ENCODE measurements around the gene CAMK2G. TPM values are rescaled to one million over a fixed set of nuclear protein-coding genes. Genes with fewer than 3 reads are reported as not detected.

The CAMK2G gene
- total RNA-seq, 2 experiments from 2014 or later, result 29.1 to 34.8 TPM

- CTCF ChIA-PET (ENCODE audit: unreplicated experiment), result interaction anchor here (1.0 to 1.1 kb wide), 2 partner anchors 46 to 209 kb away, joined by 3 to 4 read pairs; no protein-coding TSS in a partner anchor
- Histone ChIP-seq H3K27ac (ENCODE audit: low read depth, low read length, poor library complexity, severe bottlenecking) (no peak overlapping the region), H3K4me2 (ENCODE audit: low read length) (no peak overlapping the region), H3K36me3 (ENCODE audit: insufficient read depth, low read length) (no peaks in the 10 kb centered on the region), H3K79me2 (ENCODE audit: insufficient read depth, low read depth, low read length) (no peaks in the 10 kb centered on the region), H3K4me3 (ENCODE audit: low read depth, low read length, poor library complexity, severe bottlenecking) (no peak overlapping the region), H4K20me1 (ENCODE audit: insufficient read depth, low read length) (no peaks in the 10 kb centered on the region), H3K4me1 (ENCODE audit: insufficient read depth, low read length, poor library complexity, severe bottlenecking) (peaks cover 6% of the 10 kb centered on the region), H2AFZ (ENCODE audit: low read length) (no peak overlapping the region), H3K9me2 (ENCODE audit: insufficient read depth, low read length) (no peaks in the 10 kb centered on the region), H3K9me3 (ENCODE audit: low read length) (no peaks in the 10 kb centered on the region)
- TF ChIP-seq EZH2phosphoT487 (IDR thresholded peaks at IDR 0.05; ENCODE audit: borderline replicate concordance, low read depth, low read length), result no peak
- TF ChIP-seq CTCF (conservative IDR thresholded peaks at IDR 0.05; ENCODE audit: low read length), result no peak
- intact Hi-C loops (cut with micrococcal nuclease; ENCODE audit: unreplicated experiment), result no loop called here
- POLR2A ChIA-PET, result interaction anchor here (0.6 to 1.1 kb wide), 3 partner anchors 8 to 1315 kb away, joined by 3 to 7 read pairs (median 3); no protein-coding TSS in a partner anchor
- BruUV-seq (replicated peaks), result no TSS peak
- DNase-seq (ENCODE audit: low spot score), result no peak
Observed at GRCh38 chr10:73894245-73894971, 20.1 kb upstream of the CAMK2G start.

DNA sequence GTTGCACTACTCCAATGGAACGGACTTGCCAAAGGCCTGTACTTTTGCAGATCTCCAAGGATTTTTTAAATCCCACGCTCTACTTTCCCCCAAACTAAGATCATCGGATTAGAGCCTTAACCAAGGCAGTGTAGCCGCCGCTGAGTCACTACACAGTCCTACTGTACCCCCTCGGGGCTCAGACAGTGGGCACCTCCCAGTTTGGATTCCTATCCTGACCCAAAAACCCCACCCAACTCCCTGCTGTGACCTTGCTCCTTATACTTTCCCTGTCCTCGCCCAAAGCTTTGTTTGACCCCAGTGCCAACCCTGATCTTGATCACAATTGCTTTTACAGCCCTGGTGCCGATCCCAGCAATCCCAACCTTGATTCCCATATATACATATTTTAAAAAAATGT lies 19.1 kb upstream of the CAMK2G start:
- Histone ChIP-seq H3K9me2 (ENCODE audit: insufficient read depth, low read length) (no peaks in the 10 kb centered on the region), H3K79me2 (ENCODE audit: insufficient read depth, low read depth, low read length) (no peaks in the 10 kb centered on the region), H3K4me3 (ENCODE audit: low read depth, low read length, poor library complexity, severe bottlenecking) (no peak overlapping the region), H3K9me3 (ENCODE audit: low read length) (no peaks in the 10 kb centered on the region), H3K27ac (ENCODE audit: low read depth, low read length, poor library complexity, severe bottlenecking) (no peak overlapping the region), H3K36me3 (ENCODE audit: insufficient read depth, low read length) (no peaks in the 10 kb centered on the region), H2AFZ (ENCODE audit: low read length) (no peak overlapping the region), H3K4me2 (ENCODE audit: low read length) (no peak overlapping the region), H4K20me1 (ENCODE audit: insufficient read depth, low read length) (no peaks in the 10 kb centered on the region), H3K4me1 (ENCODE audit: insufficient read depth, low read length, poor library complexity, severe bottlenecking) (no peaks in the 10 kb centered on the region)
- BruUV-seq (replicated peaks), result no TSS peak
- ChIA-PET CTCF (ENCODE audit: unreplicated experiment) (no interaction called here), POLR2A (interaction anchor here (0.6 to 1.1 kb wide), 2 partner anchors 9 to 26 kb away, joined by 3 to 7 read pairs; no protein-coding TSS in a partner anchor)
- TF ChIP-seq EZH2phosphoT487 (IDR thresholded peaks at IDR 0.05; ENCODE audit: borderline replicate concordance, low read depth, low read length) (no peak), CTCF (conservative IDR thresholded peaks at IDR 0.05; ENCODE audit: low read length) (no peak)
- intact Hi-C loops (cut with micrococcal nuclease; ENCODE audit: unreplicated experiment), result no loop called here
- no peak for DNase-seq (ENCODE audit: low spot score)
